A549 (cell line): Measurements from ENCODE around the gene PGRMC1. TPM values are rescaled to one million over a fixed set of nuclear protein-coding genes. Genes with fewer than 3 reads are reported as not detected.

Experiments
- ATAC-seq, 2 experiments: fragments of 200-7000 bp in 1 of 2; fragments of >200 bp in 1 of 2; cut with Nextera tagmentation in 1 of 2; cut with Tn5 transposase in 1 of 2; 3 replicates each; pipeline versions ENCODE4 v1.8.0 to v1.9.1; 2018 to 2020; ENCODE audit warnings: mild to moderate bottlenecking in 1 of 2, moderate library complexity in 1 of 2
- CTCF ChIA-PET: fragments of 300-600 bp; sonication (Branson Sonifier 250); formaldehyde crosslinking; extraction: SDS; loops from one replicate; lab custom pipeline; 2021; ENCODE audit warnings: antibody characterized with exemption, inconsistent platforms; lab: Yijun Ruan, JAX
- POLR2A ChIA-PET: fragments of 350-600 bp; formaldehyde crosslinking; extraction: SDS; loops from one replicate; lab custom pipeline; 2021; ENCODE audit warnings: antibody characterized with exemption, inconsistent platforms; lab: Yijun Ruan, JAX
- DNase-seq, 2 experiments: peaks; one replicate each; pipeline versions ENCODE4 v3.0.0 to v3.0.0-alpha.2; 2011 to 2016; ENCODE audit warnings: low read depth in 1 of 2, low spot score in 1 of 2
- FAIRE-seq: peaks from 2 replicates; lab custom pipeline; 2011; peaks lifted over from hg19 to GRCh38; lab: Jason Lieb, UNC
- H3K27ac ChIP-seq, 2 experiments: fragments of >200 bp; sonication (Bioruptor Twin); formaldehyde crosslinking; 3 replicates each; pipeline ENCODE4 v1.5.1; 2016 to 2017
- H3K4me1 ChIP-seq: fragments of >200 bp; sonication (Bioruptor Twin); formaldehyde crosslinking; 3 replicates; pipeline ENCODE4 v1.6.1; 2016
- H3K4me2 ChIP-seq: fragments of >200 bp; sonication (Bioruptor Twin); formaldehyde crosslinking; 3 replicates; pipeline ENCODE4 v1.6.1; 2016
- H3K4me3 ChIP-seq: fragments of >200 bp; sonication (Bioruptor Twin); formaldehyde crosslinking; 3 replicates; pipeline ENCODE4 v1.5.1; 2016
- H3K9me3 ChIP-seq: fragments of >200 bp; sonication (Bioruptor Twin); formaldehyde crosslinking; 3 replicates; pipeline ENCODE4 v1.6.1; 2016
- CHD4 ChIP-seq: fragments of 200-600 bp; sonication (generic); IDR thresholded peaks from 2 replicates; pipeline ENCODE4 v1.6.1; 2016; ENCODE audit warnings: antibody characterized with exemption, mild to moderate bottlenecking, borderline replicate concordance
- FOSL2 ChIP-seq, 2 experiments: fragments of 450-650 bp in 1 of 2; fragments of >200 bp in 1 of 2; sonication (Bioruptor Twin) in 1 of 2; formaldehyde crosslinking; IDR thresholded peaks; 2 replicates each; pipeline versions ENCODE4 v1.5.0 to v1.6.1; 2016 to 2020; ENCODE audit warnings: mild to moderate bottlenecking in 1 of 2, moderate library complexity in 1 of 2
- HOXA7 ChIP-seq: fragments of 250-450 bp; sonication (Bioruptor Pico); IDR thresholded peaks from 2 replicates; pipeline ENCODE4 v1.5.0; 2020; ENCODE audit warnings: mild to moderate bottlenecking, moderate library complexity
- HOXB13 ChIP-seq: fragments of 250-450 bp; sonication (Bioruptor Pico); IDR thresholded peaks from 2 replicates; pipeline ENCODE4 v1.5.0; 2020; ENCODE audit warnings: low read depth, mild to moderate bottlenecking, moderate library complexity
- MAFK ChIP-seq: fragments of 450-650 bp; IDR thresholded peaks from 2 replicates; pipeline ENCODE4 v1.6.1; 2014; ENCODE audit not compliant: partially characterized antibody
- NFE2L2 ChIP-seq: fragments of 150-350 bp; conservative IDR thresholded peaks from 2 replicates; pipeline ENCODE4 v1.6.1; 2014; ENCODE audit warnings: low read length
- POLR2AphosphoS2 ChIP-seq: conservative IDR thresholded peaks from 2 replicates; pipeline ENCODE4 v1.6.1; 2012; ENCODE audit warnings: low read length, improper control_type of control experiment, inconsistent platforms
- RAD21 ChIP-seq, 2 experiments: fragments of >200 bp in 1 of 2; sonication (Bioruptor Twin) in 1 of 2; formaldehyde crosslinking in 1 of 2; IDR thresholded peaks in 1 of 2; conservative IDR thresholded peaks in 1 of 2; 2 replicates in 1 of 2; 3 replicates in 1 of 2; pipeline ENCODE4 v1.6.1; 2012 to 2018; ENCODE audit warnings: inconsistent platforms in 1 of 2
- RARB ChIP-seq: fragments of 250-450 bp; sonication (Bioruptor Pico); IDR thresholded peaks from 2 replicates; pipeline ENCODE4 v1.8.0; 2021; ENCODE audit warnings: mild to moderate bottlenecking, moderate library complexity
- ZNF302 ChIP-seq: fragments of 250-450 bp; sonication (Bioruptor Pico); IDR thresholded peaks from 2 replicates; pipeline ENCODE4 v1.9.0; 2021; ENCODE audit warnings: inconsistent platforms, mild to moderate bottlenecking, moderate library complexity
- WGBS: methylation state at CpG from one replicate; pipeline ENCODE4 v1.1.6; 2017; ENCODE audit errors: missing lambda C conversion rate; 5-methylcytosine and 5-hydroxymethylcytosine counted together
- polyA plus RNA-seq, 4 experiments: library from polyadenylated mRNA; depleted of rRNA in 3 of 4; stranded (reverse); fragments of >200 nt; fragmentation: RNase III in 1 of 4; extraction: RNeasy Plus Mini Kit Qiagen cat#74134 plus additional on column Dnase treatment in 1 of 4; gene quantifications; 2 replicates in 3 of 4; 3 replicates in 1 of 4; pipeline ENCODE4 v1.2.3, GENCODE V29; 2011 to 2017
- TF ChIP-seq, protein P1 (sequence below): IDR thresholded peaks from 2 replicates; pipeline ENCODE4 v1.6.1; 2012
- TF ChIP-seq, protein P2 (sequence below): fragments of >200 bp; sonication (Bioruptor Twin); formaldehyde crosslinking; IDR thresholded peaks from 3 replicates; pipeline ENCODE4 v1.5.1; 2016
- TF ChIP-seq, protein P3 (sequence below): fragments of 250-450 bp; sonication (Bioruptor Pico); IDR thresholded peaks from 2 replicates; pipeline ENCODE4 v1.5.0; 2021; ENCODE audit warnings: mild to moderate bottlenecking, moderate library complexity, borderline replicate concordance
- TF ChIP-seq, protein P4 (sequence below): fragments of 450-650 bp; IDR thresholded peaks from 2 replicates; pipeline ENCODE4 v1.6.1; 2014; ENCODE audit warnings: antibody characterized with exemption
- TF ChIP-seq, protein P5 (sequence below): IDR thresholded peaks from 2 replicates; pipeline ENCODE4 v1.6.1; 2012; ENCODE audit warnings: low read depth, borderline replicate concordance
- TF ChIP-seq, protein P6 (sequence below): fragments of >200 bp; sonication (Bioruptor Twin); formaldehyde crosslinking; IDR thresholded peaks from 3 replicates; pipeline ENCODE4 v1.6.1; 2016

PGRMC1 gene
- polyA plus RNA-seq, 2 of the 4 experiments (the other 2 are of a cell fraction): 159 to 163 TPM

DNA sequence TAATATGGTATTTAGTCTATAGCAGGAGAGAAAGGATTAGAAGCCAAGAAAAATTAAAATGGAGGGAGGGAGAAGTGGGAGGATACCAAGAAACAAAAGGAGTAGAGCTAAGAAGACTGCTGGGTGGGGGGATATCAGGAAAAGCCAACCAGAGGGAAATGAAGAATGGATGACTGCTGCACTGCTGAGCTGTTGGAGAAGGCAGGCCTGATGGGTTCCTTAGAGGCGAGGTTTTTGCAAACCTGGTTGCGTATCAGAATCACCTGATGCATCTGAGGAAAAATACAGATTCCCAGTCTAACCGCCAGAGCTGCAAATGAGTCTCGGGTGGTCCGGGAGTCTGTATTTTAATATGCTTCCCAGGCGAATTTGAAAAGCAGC is 1.5 kb downstream of the PGRMC1 start:
- ChIA-PET POLR2A (interaction anchor here (0.6 to 1.3 kb wide), 4 partner anchors 10 to 266 kb away, joined by 3 to 4 read pairs (median 4); no protein-coding TSS in a partner anchor), CTCF (interaction anchor here (0.7 to 1.2 kb wide), 2 partner anchors 9 to 405 kb away, joined by 3 to 4 read pairs; no protein-coding TSS in a partner anchor)
- FAIRE-seq (no peak), DNase-seq (no peak), ATAC-seq (no peak)
- WGBS: 58% methylated on average over 6 of the region's 6 CpGs
- Histone ChIP-seq H3K9me3 (no peaks in the 10 kb centered on the region), H3K4me1 (peaks cover 42% of the 10 kb centered on the region), H3K27ac (peak overlapping the region; percentile 94 to 96), H3K4me3 (peak overlapping the region; percentile 96)
- TF ChIP-seq ZNF302 (no peak), RAD21 (conservative IDR thresholded peaks at IDR 0.05 in 1 of 2, IDR thresholded peaks at IDR 0.05 in 1 of 2) (no peak), NFE2L2 (no peak), RARB (CRISPR knock-in tag) (no peak), POLR2AphosphoS2 (no peak), CHD4 (no peak), HOXA7 (CRISPR knock-in tag) (no peak)
- TF ChIP-seq, protein P1, sequence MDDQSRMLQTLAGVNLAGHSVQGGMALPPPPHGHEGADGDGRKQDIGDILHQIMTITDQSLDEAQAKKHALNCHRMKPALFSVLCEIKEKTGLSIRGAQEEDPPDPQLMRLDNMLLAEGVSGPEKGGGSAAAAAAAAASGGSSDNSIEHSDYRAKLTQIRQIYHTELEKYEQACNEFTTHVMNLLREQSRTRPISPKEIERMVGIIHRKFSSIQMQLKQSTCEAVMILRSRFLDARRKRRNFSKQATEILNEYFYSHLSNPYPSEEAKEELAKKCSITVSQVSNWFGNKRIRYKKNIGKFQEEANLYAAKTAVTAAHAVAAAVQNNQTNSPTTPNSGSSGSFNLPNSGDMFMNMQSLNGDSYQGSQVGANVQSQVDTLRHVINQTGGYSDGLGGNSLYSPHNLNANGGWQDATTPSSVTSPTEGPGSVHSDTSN: no peak
- TF ChIP-seq, protein P2, sequence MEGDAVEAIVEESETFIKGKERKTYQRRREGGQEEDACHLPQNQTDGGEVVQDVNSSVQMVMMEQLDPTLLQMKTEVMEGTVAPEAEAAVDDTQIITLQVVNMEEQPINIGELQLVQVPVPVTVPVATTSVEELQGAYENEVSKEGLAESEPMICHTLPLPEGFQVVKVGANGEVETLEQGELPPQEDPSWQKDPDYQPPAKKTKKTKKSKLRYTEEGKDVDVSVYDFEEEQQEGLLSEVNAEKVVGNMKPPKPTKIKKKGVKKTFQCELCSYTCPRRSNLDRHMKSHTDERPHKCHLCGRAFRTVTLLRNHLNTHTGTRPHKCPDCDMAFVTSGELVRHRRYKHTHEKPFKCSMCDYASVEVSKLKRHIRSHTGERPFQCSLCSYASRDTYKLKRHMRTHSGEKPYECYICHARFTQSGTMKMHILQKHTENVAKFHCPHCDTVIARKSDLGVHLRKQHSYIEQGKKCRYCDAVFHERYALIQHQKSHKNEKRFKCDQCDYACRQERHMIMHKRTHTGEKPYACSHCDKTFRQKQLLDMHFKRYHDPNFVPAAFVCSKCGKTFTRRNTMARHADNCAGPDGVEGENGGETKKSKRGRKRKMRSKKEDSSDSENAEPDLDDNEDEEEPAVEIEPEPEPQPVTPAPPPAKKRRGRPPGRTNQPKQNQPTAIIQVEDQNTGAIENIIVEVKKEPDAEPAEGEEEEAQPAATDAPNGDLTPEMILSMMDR: no peak
- TF ChIP-seq, protein P3, sequence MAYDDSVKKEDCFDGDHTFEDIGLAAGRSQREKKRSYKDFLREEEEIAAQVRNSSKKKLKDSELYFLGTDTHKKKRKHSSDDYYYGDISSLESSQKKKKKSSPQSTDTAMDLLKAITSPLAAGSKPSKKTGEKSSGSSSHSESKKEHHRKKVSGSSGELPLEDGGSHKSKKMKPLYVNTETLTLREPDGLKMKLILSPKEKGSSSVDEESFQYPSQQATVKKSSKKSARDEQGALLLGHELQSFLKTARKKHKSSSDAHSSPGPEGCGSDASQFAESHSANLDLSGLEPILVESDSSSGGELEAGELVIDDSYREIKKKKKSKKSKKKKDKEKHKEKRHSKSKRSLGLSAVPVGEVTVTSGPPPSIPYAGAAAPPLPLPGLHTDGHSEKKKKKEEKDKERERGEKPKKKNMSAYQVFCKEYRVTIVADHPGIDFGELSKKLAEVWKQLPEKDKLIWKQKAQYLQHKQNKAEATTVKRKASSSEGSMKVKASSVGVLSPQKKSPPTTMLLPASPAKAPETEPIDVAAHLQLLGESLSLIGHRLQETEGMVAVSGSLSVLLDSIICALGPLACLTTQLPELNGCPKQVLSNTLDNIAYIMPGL (CRISPR knock-in tag): no peak
- TF ChIP-seq, protein P4, sequence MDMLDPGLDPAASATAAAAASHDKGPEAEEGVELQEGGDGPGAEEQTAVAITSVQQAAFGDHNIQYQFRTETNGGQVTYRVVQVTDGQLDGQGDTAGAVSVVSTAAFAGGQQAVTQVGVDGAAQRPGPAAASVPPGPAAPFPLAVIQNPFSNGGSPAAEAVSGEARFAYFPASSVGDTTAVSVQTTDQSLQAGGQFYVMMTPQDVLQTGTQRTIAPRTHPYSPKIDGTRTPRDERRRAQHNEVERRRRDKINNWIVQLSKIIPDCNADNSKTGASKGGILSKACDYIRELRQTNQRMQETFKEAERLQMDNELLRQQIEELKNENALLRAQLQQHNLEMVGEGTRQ: no peak
- TF ChIP-seq, protein P5, sequence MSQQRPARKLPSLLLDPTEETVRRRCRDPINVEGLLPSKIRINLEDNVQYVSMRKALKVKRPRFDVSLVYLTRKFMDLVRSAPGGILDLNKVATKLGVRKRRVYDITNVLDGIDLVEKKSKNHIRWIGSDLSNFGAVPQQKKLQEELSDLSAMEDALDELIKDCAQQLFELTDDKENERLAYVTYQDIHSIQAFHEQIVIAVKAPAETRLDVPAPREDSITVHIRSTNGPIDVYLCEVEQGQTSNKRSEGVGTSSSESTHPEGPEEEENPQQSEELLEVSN: no peak
- TF ChIP-seq, all 56 proteins: peak for 0
- peak overlapping the region; percentile 96 for H3K4me2 ChIP-seq

DNA sequence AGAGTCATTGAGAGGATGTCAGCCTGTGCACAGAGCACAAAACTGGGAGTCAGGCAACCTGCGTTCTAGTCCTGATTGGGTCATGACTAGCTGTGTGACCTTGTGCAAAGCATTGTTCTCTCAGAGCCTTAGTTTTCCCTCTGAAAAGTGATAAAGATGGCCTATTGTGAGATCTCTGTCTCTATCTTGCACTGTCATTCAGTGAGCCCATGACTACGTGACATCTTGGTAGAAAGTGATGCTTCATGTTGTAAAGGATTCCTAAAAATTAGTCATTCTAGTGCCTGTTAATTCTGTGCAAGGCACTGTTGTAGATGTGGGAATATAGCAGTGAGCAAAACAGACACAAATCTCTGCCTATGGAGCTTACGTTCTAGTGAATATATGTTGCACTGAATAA is 2.5 kb downstream of the PGRMC1 start:
- TF ChIP-seq HOXB13 (CRISPR knock-in tag): no peak
- TF ChIP-seq POLR2AphosphoS2: no peak
- TF ChIP-seq FOSL2 (IDR thresholded peaks at IDR 0.05): no peak
- TF ChIP-seq FOSL2 (CRISPR knock-in tag; IDR thresholded peaks at IDR 0.05): no peak
- peak; percentile 21 for TF ChIP-seq MAFK
- TF ChIP-seq, protein P2: no peak
- TF ChIP-seq, protein P6, sequence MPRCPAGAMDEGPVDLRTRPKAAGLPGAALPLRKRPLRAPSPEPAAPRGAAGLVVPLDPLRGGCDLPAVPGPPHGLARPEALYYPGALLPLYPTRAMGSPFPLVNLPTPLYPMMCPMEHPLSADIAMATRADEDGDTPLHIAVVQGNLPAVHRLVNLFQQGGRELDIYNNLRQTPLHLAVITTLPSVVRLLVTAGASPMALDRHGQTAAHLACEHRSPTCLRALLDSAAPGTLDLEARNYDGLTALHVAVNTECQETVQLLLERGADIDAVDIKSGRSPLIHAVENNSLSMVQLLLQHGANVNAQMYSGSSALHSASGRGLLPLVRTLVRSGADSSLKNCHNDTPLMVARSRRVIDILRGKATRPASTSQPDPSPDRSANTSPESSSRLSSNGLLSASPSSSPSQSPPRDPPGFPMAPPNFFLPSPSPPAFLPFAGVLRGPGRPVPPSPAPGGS: no peak
- TF ChIP-seq, protein P1: no peak
- no peak for TF ChIP-seq RARB (CRISPR knock-in tag)
- TF ChIP-seq, all 56 proteins: peak for 1
- POLR2A ChIA-PET: no interaction called here
- no peak overlapping the region for H3K4me3 ChIP-seq
- ATAC-seq (no peak), FAIRE-seq (no peak), DNase-seq (no peak)
- WGBS: 64% methylated on average over 3 of the region's 3 CpGs
- peak overlapping the region; percentile 96 for H3K4me2 ChIP-seq
- CTCF ChIA-PET: interaction anchor here (1.2 kb wide), 1 partner anchor 10 kb away, joined by 4 read pairs; no protein-coding TSS in a partner anchor
- H3K4me1 ChIP-seq: peaks cover 42% of the 10 kb centered on the region
- H3K27ac ChIP-seq: peak overlapping the region in 1 of 2 experiments; percentile 94; a peak in 1 of 6 replicates
- no peaks in the 10 kb centered on the region for H3K9me3 ChIP-seq
